ENCODE data around the gene CEP164.
"Not testable (repeated sequence)": the region's sequence is repeated elsewhere in the genome, so short reads cannot be mapped to it uniquely, and the experiment has no call there.

The CEP164 gene

GRCh38 chr11:117449111-117449693, 121.5 kb downstream of the CEP164 start:
- no peak for DNase-seq (ENCODE audit: low spot score)
- no peak for TF ChIP-seq CTCF (IDR thresholded peaks at IDR 0.05; ENCODE audit: borderline replicate concordance, control extremely low read depth, extremely low read depth, insufficient read depth, missing control alignments)
- in situ Hi-C loops (cut with MboI; ENCODE audit: low sequenced_read_pairs, unreplicated experiment), result no loop called here

- no peak for DNase-seq (ENCODE audit: low spot score)
- in situ Hi-C loops (cut with MboI; ENCODE audit: low sequenced_read_pairs, unreplicated experiment), result no loop called here
- TF ChIP-seq CTCF (IDR thresholded peaks at IDR 0.05; ENCODE audit: borderline replicate concordance, control extremely low read depth, extremely low read depth, insufficient read depth, missing control alignments), result no peak
Observed at GRCh38 chr11:117453886-117454563, 126.4 kb downstream of the CEP164 start.

GRCh38 chr11:117454564-117454917, 126.9 kb downstream of the CEP164 start:
- no peak for DNase-seq (ENCODE audit: low spot score)
- TF ChIP-seq CTCF (IDR thresholded peaks at IDR 0.05; ENCODE audit: borderline replicate concordance, control extremely low read depth, extremely low read depth, insufficient read depth, missing control alignments), result no peak
- in situ Hi-C loops (cut with MboI; ENCODE audit: low sequenced_read_pairs, unreplicated experiment), result no loop called here

GRCh38 chr11:117456027-117456720, 128.5 kb downstream of the CEP164 start:
- in situ Hi-C loops (cut with MboI; ENCODE audit: low sequenced_read_pairs, unreplicated experiment), result no loop called here
- no peak for TF ChIP-seq CTCF (IDR thresholded peaks at IDR 0.05; ENCODE audit: borderline replicate concordance, control extremely low read depth, extremely low read depth, insufficient read depth, missing control alignments)
- DNase-seq (ENCODE audit: low spot score), result peak; percentile 83

- DNase-seq (ENCODE audit: low spot score); in situ Hi-C loops (cut with MboI; ENCODE audit: low sequenced_read_pairs, unreplicated experiment): not testable (repeated sequence)
Observed at GRCh38 chr11:117456721-117457029, 129.0 kb downstream of the CEP164 start.

GRCh38 chr11:117457031-117457785, 129.6 kb downstream of the CEP164 start:
- in situ Hi-C loops (cut with MboI; ENCODE audit: low sequenced_read_pairs, unreplicated experiment), result no loop called here
- no peak for TF ChIP-seq CTCF (IDR thresholded peaks at IDR 0.05; ENCODE audit: borderline replicate concordance, control extremely low read depth, extremely low read depth, insufficient read depth, missing control alignments)
- no peak for DNase-seq (ENCODE audit: low spot score)

- TF ChIP-seq CTCF (IDR thresholded peaks at IDR 0.05; ENCODE audit: borderline replicate concordance, control extremely low read depth, extremely low read depth, insufficient read depth, missing control alignments), result no peak
- DNase-seq (ENCODE audit: low spot score), result no peak
- in situ Hi-C loops (cut with MboI; ENCODE audit: low sequenced_read_pairs, unreplicated experiment), result no loop called here
Observed at GRCh38 chr11:117457835-117458234, 130.2 kb downstream of the CEP164 start.
